Activated T-helper 1 cell treated with anti-CD3 and anti-CD28 coated beads, Interleukin-12 subunit alpha, Interleukin-12 subunit beta, Interleukin-2, Interleukin-4 antibody, amounts not matched to agents 30 ng/mL and 10 ng/mL and 1 ng/mL, durations not matched to agents 14 hours and 24 hours and 36 hours (primary cell): Measurements from ENCODE around the gene MDFIC. TPM values are rescaled to one million over a fixed set of nuclear protein-coding genes. Genes with fewer than 3 reads are reported as not detected.

Experiments
- DNase-seq: peaks from one replicate; pipeline ENCODE4 v3.0.0; 2021; ENCODE audit warnings: low spot score
- H3K27ac Mint-ChIP-seq: one replicate; pipeline ENCODE4 v1.8.0; 2021; ENCODE audit warnings: mild to moderate bottlenecking, mixed read lengths
- H3K27me3 Mint-ChIP-seq: one replicate; pipeline ENCODE4 v1.8.0; 2022; ENCODE audit warnings: mild to moderate bottlenecking, moderate library complexity, mixed read lengths; ENCODE audit not compliant: insufficient read depth
- H3K36me3 Mint-ChIP-seq: one replicate; pipeline ENCODE4 v1.8.0; 2021; ENCODE audit warnings: low read depth, mixed read lengths
- H3K4me1 Mint-ChIP-seq: one replicate; pipeline ENCODE4 v1.8.0; 2021; ENCODE audit warnings: low read depth, mixed read lengths
- H3K4me3 Mint-ChIP-seq: one replicate; pipeline ENCODE4 v1.8.0; 2021; ENCODE audit warnings: mild to moderate bottlenecking, moderate library complexity, mixed read lengths
- H3K9me3 Mint-ChIP-seq: one replicate; pipeline ENCODE4 v1.8.0; 2021; ENCODE audit warnings: mixed read lengths
- intact Hi-C: fragments of 100-400 bp; cut with micrococcal nuclease; formaldehyde crosslinking; loops from one replicate; pipeline ENCODE4 v1.15.1; 2024
- total RNA-seq: library from RNA; stranded (reverse); gene quantifications from 2 replicates; pipeline ENCODE4 v1.2.3, GENCODE V29; 2022

The MDFIC gene
- total RNA-seq, 1 donor from 2014 or later = 114 TPM

DNA sequence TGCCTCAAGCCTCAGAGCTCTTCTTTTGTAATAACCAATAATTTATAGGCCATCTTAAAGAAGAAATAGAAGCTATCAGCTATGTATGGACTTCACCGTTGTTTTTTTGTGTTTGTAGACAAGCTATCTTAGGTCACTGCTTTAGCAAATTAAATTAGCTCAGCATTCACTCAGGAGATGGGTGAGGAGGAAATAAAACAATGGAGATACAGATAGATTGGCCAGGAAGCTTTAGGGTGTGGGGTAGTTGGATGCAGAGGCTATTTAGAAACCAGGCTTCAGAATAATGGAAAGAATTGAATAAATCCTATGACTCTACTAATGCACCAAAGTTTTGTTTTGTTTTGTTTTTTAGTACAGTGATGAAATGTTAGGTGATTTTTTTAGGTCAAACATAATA, 66.1 kb downstream of the MDFIC start:
- intact Hi-C loops = no loop called here
- DNase-seq = no peak
- peaks cover 18% of the 10 kb centered on the region for H3K4me1 Mint-ChIP-seq
- H3K36me3 Mint-ChIP-seq = peaks cover 42% of the 10 kb centered on the region
- no peak overlapping the region for H3K4me3 Mint-ChIP-seq
- no peaks in the 10 kb centered on the region for H3K27me3 Mint-ChIP-seq
- no peaks in the 10 kb centered on the region for H3K9me3 Mint-ChIP-seq
- no peak overlapping the region for H3K27ac Mint-ChIP-seq

DNA sequence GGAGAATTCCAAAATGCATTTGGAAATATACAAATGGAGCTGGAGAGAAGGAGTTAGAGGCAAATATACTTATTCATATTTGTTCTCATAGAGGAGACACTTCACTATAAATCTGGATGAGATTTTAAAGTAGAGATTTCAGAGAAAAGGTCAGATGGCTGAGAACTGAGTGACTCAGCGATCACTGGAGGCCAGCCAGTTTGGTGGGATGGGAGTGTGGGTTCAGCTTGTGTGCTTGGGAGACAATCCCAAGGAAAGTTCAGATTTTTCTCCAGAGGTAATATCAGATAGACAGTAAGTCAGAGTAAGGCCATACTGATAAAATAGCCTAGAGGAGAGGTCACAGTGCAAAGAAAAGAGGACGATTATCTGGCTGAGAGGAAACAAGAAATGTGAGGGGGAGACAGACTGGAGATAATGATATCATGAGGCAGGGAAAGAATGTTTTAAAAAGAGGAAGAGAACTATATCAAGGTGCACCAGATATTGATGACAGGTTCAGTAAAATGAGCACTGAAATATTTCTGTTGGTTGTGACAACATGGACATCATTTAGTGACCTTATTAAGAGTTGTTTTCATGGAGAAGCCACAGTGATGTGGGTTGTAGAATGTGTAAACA, 67.0 kb downstream of the MDFIC start:
- Mint-ChIP-seq H3K27me3 (no peaks in the 10 kb centered on the region), H3K27ac (no peak overlapping the region), H3K9me3 (no peaks in the 10 kb centered on the region), H3K4me3 (no peak overlapping the region), H3K4me1 (peaks cover 26% of the 10 kb centered on the region), H3K36me3 (peaks cover 46% of the 10 kb centered on the region)
- intact Hi-C loops = no loop called here
- no peak for DNase-seq

DNA sequence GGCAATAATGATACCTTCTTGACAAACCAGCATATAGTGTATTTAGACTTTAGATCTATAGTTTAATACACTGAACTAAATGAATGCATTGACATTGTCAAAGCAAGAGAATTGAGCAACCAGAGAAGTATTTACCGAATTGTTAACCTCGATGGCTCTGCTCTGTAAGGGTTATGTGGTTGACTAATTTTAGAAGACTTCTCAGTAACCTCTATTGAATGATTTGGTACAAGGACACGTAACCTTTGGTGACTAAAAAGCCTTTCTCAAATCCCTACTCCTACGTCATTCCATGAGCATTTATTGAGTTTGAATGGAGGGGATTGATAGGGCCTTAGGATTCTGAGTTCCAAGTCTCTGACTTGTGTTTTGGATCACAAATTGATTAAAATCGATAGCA, 67.6 kb downstream of the MDFIC start:
- H3K27ac Mint-ChIP-seq = no peak overlapping the region
- no peak for DNase-seq
- no peaks in the 10 kb centered on the region for H3K9me3 Mint-ChIP-seq
- no peaks in the 10 kb centered on the region for H3K27me3 Mint-ChIP-seq
- peaks cover 31% of the 10 kb centered on the region for H3K4me1 Mint-ChIP-seq
- H3K4me3 Mint-ChIP-seq = no peak overlapping the region
- H3K36me3 Mint-ChIP-seq = peaks cover 49% of the 10 kb centered on the region
- intact Hi-C loops = no loop called here

DNA sequence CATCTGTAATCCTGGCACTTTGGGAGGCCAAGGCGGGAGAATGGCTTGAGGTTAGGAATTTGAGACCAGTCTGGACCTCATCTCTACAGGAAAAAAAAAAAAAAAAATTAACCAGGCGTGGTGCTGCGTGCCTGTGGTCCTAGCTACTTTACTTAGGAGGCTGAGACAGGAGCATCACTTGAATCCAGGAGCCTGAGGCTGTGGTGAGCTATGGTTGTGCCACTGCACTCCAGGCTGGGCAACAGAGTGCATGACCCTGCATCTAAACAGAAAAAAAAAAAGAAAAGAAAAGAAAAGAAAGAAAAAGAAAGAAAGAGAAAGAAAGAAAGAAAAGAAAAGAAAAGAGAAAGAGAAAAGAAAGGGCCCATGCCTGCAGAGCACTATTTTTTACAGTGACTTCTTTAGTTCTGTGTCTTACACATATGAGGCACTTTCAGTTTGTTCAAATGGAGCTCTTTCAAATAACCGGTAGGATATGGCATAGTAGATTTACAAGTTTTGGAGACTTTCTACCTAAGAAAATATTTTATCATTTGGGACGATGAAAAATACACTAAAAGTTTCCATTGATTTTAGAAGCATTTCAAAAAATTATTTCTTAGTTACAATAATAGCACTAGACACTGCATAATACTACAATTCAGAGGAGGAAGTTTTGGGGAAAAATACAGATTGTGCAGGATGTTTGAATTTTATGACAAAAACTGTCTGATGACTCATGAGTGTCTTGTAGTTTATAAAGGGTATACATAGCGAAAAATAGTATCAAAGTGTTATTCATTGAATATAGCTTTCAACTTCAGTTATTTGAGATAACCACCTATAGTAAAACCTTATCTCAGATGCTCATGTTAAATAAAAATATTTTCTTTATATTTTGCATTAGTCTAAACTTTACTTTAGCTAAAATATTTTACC, 75.9 kb downstream of the MDFIC start:
- H3K27me3 Mint-ChIP-seq = no peaks in the 10 kb centered on the region

DNA sequence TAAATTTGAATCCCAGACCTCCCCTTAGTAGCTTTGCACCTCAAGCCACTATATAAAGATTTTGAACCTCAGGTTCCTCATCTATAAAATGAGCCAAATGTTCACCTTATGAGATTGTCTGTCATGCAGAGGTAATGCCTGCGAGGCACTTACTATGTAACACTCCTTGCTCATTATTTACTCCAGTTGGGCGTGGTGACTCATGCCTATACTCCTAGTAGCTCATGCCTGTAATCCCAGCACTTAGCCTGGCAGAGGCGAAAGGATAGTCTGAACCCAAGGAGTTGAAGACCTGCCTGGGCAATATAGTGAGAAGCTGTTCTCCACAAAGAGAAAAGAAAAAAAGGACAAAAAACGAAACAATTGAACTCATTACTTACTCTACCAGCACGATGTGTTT, 82.2 kb downstream of the MDFIC start:
- H3K4me1 Mint-ChIP-seq = peaks cover 61% of the 10 kb centered on the region
- intact Hi-C loops = no loop called here
- H3K27ac Mint-ChIP-seq = no peak overlapping the region
- no peak for DNase-seq
- H3K9me3 Mint-ChIP-seq = no peaks in the 10 kb centered on the region
- H3K4me3 Mint-ChIP-seq = no peak overlapping the region
- peaks cover 42% of the 10 kb centered on the region for H3K36me3 Mint-ChIP-seq
- no peaks in the 10 kb centered on the region for H3K27me3 Mint-ChIP-seq

More for the DNA sequence above, 75.9 kb downstream of the MDFIC start:
- Mint-ChIP-seq H3K4me1 (peaks cover 55% of the 10 kb centered on the region), H3K4me3 (peak overlapping the region; percentile 32), H3K27ac (peak overlapping the region; percentile 82), H3K36me3 (peaks cover 51% of the 10 kb centered on the region), H3K9me3 (no peaks in the 10 kb centered on the region)
- no peak for DNase-seq
- intact Hi-C loops = no loop called here

DNA sequence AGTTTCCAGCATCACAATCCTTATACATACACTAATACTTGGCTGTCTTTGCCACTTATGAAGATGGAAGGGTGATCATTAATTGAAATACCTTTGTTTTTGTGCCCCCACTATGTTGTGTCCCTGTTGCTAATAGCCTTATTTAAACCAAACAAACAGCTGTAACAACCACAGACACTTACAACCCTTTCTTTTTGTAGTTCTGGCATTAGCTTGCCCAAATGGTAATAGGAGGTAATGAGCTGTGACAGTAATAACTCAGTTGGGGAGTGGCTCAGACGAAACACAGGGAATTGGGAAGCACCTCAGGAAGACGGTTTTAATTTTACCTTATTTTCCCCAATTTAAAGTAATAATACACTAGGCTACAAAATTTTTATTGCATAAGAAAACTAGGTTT, 83.4 kb downstream of the MDFIC start:
- no peak overlapping the region for H3K27ac Mint-ChIP-seq
- H3K27me3 Mint-ChIP-seq = no peaks in the 10 kb centered on the region
- intact Hi-C loops = loop anchor here (5.0 kb wide), 1 partner anchor 138 kb away; no protein-coding TSS in a partner anchor
- H3K4me3 Mint-ChIP-seq = no peak overlapping the region
- no peaks in the 10 kb centered on the region for H3K9me3 Mint-ChIP-seq
- H3K36me3 Mint-ChIP-seq = peaks cover 42% of the 10 kb centered on the region
- peaks cover 71% of the 10 kb centered on the region for H3K4me1 Mint-ChIP-seq
- DNase-seq = no peak

DNA sequence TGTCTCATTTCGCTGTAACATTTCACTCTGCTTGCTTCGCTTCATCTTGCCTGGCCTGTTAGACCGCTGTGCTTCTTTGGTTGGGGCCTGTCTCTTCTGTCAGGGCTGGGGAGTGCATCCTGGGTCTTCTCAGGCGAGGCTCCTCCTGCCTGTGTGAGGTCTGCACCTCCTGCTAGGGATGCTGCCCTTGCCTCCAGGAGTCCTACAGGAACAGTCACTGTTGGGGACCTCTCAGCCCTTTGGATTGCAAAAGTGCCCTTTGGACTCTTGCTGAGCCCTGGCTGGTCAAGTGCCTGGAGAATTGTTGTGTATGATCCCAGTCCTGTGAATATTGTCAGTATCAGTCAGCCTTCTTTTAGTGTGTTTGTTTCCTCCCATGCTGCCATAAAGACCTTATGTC, 84.1 kb downstream of the MDFIC start:
- Mint-ChIP-seq H3K4me1 (peaks cover 78% of the 10 kb centered on the region), H3K27ac (peak overlapping the region; percentile 30), H3K4me3 (no peak overlapping the region), H3K27me3 (no peaks in the 10 kb centered on the region), H3K9me3 (no peaks in the 10 kb centered on the region), H3K36me3 (peaks cover 42% of the 10 kb centered on the region)
- intact Hi-C loops = loop anchor here (5.0 kb wide), 1 partner anchor 139 kb away; no protein-coding TSS in a partner anchor
- no peak for DNase-seq

DNA sequence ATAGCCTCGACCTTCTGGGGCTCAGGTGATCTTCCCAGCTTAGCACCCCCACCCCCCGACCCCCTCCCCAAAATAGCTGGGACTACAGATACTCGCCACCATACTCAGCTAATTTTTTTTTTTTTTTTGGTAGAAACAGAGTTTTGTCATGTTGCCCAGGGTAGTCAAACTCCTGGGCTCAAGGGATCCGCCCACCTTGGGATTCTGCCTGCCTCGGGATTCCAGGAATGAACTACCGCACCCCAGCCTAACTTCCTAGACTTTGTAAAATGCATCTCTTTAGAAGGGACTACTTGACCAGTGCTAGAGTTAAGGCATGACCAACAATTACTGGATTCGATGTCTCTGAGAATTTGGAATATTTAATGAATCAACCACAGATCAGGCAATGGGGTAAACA, 85.9 kb downstream of the MDFIC start:
- Mint-ChIP-seq H3K36me3 (peaks cover 46% of the 10 kb centered on the region), H3K27me3 (no peaks in the 10 kb centered on the region), H3K4me1 (peaks cover 84% of the 10 kb centered on the region), H3K9me3 (no peaks in the 10 kb centered on the region), H3K27ac (peak overlapping the region; percentile 76), H3K4me3 (peak overlapping the region; percentile 77)
- intact Hi-C loops = loop anchor here (2.0 to 5.0 kb wide), 2 partner anchors 77 to 140 kb away; no protein-coding TSS in a partner anchor
- no peak for DNase-seq

DNA sequence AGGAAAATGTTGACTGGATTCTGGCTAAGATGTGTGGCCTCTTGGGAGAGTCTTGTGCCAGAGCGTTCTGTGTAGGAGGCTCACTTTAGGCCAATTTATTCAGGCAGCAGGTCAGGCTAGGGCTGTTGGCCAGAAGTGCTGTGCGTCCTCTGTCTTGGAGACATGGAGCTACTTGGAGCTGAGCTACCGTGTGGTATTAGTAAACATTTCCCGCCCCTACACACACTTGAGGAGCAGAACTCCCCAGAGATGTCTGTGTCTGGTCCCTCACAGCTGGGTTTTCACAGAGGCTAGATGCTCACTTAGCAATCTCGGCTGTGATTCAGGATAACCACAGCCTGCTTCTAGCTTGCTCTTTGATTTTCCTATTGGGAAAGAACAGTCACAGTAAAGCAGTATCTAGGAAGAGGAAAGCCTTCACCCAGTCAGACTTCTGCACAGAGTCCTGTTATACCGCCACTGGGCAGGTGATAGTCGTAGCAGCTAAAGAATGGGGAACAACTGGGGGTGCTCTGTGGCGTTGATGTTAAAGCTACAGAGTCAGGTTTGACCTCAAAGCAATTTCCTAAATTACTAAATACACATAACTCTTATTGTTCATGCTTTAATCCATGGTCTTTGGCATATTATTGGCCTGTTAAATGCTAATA, 86.7 kb downstream of the MDFIC start:
- peak overlapping the region; percentile 77 for H3K4me3 Mint-ChIP-seq
- DNase-seq = no peak
- H3K4me1 Mint-ChIP-seq = peaks cover 84% of the 10 kb centered on the region
- H3K27ac Mint-ChIP-seq = peak overlapping the region; percentile 76
- intact Hi-C loops = loop anchor here (2.0 to 5.0 kb wide), 2 partner anchors 78 to 141 kb away; no protein-coding TSS in a partner anchor
- H3K36me3 Mint-ChIP-seq = peaks cover 44% of the 10 kb centered on the region
- no peaks in the 10 kb centered on the region for H3K9me3 Mint-ChIP-seq
- no peaks in the 10 kb centered on the region for H3K27me3 Mint-ChIP-seq

DNA sequence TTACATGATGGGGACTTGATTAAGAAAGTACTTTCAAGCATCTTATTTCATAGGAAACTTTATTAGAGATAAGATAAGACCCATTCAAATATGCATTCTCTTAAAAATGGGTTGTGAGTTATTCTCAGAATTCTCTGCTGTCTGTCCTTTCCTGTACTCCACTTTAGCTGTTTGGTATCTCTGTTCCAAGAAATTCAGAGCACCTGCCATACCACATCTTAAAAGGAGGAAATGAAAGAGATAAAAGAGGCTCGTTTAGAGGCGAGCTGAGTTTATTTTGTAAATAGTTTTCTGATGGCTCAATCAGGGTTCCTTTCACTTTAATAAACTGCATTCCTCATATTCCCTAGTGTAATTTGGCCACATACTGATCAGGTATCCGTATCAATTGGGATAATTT, 87.2 kb downstream of the MDFIC start:
- Mint-ChIP-seq H3K27ac (peak overlapping the region; percentile 76), H3K4me1 (peaks cover 88% of the 10 kb centered on the region), H3K27me3 (no peaks in the 10 kb centered on the region), H3K36me3 (peaks cover 42% of the 10 kb centered on the region), H3K9me3 (no peaks in the 10 kb centered on the region), H3K4me3 (peak overlapping the region; percentile 77)
- no peak for DNase-seq
- intact Hi-C loops = loop anchor here (2.0 to 5.0 kb wide), 2 partner anchors 78 to 142 kb away; no protein-coding TSS in a partner anchor

DNA sequence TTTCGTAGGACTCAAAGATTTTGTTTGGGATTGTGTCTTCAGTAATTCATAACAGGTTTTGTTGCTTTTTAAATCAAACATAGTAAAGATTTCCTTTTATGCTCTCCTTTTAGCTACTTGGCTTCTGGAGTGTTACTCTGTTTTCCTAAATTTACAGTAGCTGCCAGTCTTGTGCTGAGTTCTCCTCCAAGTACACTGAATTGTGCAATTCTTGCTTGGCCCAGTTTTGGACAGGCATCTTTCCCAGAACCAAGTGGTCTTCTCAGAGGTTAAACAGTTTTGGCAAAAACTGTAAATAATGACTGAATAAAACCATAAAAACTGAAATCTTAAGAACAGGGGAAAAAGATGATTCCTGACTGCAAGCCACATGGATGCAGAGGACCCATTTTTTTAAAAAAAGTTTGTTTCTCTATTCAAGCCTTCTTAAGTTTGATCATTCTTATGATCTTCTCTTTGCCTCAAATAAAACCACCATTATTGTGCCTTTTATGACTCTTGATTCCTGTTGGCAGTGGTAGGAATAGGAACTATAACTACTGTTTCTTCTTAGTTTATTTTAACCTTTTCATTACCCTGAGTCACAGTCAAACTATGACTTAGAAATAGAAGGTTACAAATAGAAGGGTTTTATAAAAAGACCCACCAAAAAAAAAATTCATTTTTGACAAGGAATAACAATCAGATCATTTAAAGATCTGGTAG, 88.0 kb downstream of the MDFIC start:
- intact Hi-C loops = loop anchor here (1.0 to 5.0 kb wide), 3 partner anchors 8 to 143 kb away; no protein-coding TSS in a partner anchor
- Mint-ChIP-seq H3K27ac (peak overlapping the region; percentile 76), H3K27me3 (no peaks in the 10 kb centered on the region), H3K9me3 (no peaks in the 10 kb centered on the region), H3K36me3 (peaks cover 39% of the 10 kb centered on the region), H3K4me1 (peaks cover 90% of the 10 kb centered on the region), H3K4me3 (peak overlapping the region; percentile 77)
- DNase-seq = no peak

DNA sequence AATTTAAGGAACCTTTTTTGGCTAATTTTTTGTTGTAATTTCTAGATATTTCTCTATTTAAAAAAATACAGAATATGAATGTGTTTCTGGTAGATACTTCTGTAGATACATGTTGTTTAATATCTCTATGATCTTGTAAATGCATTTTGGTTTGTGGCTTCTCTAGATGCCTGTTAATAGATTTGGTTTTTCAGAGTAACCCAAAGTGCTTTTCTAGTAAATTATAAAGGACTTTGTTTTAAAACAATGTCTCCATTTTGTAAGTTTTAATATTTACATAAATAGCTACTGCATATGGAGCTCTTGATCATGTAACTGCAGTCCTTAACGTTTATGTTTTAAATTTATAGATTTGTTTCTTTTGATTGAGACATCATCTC, 88.5 kb downstream of the MDFIC start:
- H3K27ac Mint-ChIP-seq = no peak overlapping the region
- H3K4me1 Mint-ChIP-seq = peaks cover 89% of the 10 kb centered on the region
- peaks cover 37% of the 10 kb centered on the region for H3K36me3 Mint-ChIP-seq
- intact Hi-C loops = loop anchor here (1.0 kb wide), 1 partner anchor 8 kb away; no protein-coding TSS in a partner anchor
- H3K4me3 Mint-ChIP-seq = no peak overlapping the region
- no peaks in the 10 kb centered on the region for H3K9me3 Mint-ChIP-seq
- DNase-seq = no peak
- H3K27me3 Mint-ChIP-seq = no peaks in the 10 kb centered on the region
